ENCODE measurements around the gene DGKB.

The DGKB gene

GRCh38 chr7:14817829-14818614 is 84.5 kb downstream of the DGKB start:
- no peaks in the 10 kb centered on the region for H3K79me2 ChIP-seq (ENCODE audit: low read length)
- TF ChIP-seq, protein P1, sequence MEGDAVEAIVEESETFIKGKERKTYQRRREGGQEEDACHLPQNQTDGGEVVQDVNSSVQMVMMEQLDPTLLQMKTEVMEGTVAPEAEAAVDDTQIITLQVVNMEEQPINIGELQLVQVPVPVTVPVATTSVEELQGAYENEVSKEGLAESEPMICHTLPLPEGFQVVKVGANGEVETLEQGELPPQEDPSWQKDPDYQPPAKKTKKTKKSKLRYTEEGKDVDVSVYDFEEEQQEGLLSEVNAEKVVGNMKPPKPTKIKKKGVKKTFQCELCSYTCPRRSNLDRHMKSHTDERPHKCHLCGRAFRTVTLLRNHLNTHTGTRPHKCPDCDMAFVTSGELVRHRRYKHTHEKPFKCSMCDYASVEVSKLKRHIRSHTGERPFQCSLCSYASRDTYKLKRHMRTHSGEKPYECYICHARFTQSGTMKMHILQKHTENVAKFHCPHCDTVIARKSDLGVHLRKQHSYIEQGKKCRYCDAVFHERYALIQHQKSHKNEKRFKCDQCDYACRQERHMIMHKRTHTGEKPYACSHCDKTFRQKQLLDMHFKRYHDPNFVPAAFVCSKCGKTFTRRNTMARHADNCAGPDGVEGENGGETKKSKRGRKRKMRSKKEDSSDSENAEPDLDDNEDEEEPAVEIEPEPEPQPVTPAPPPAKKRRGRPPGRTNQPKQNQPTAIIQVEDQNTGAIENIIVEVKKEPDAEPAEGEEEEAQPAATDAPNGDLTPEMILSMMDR (IDR thresholded peaks at IDR 0.05; ENCODE audit: low read length): no peak
- TF ChIP-seq EZH2 (optimal IDR thresholded peaks at IDR 0.05; ENCODE audit: low read depth, low read length): no peak
- TF ChIP-seq EZH2phosphoT487 (IDR thresholded peaks at IDR 0.05; ENCODE audit: low read length): no peak
- no peaks in the 10 kb centered on the region for H4K20me1 ChIP-seq (ENCODE audit: insufficient read depth, low read length)
- H3K9me2 ChIP-seq (replicated peaks; ENCODE audit: insufficient read depth, low read length): no peaks in the 10 kb centered on the region
- no peak overlapping the region for H3K4me2 ChIP-seq (ENCODE audit: low read depth, low read length)
- H3K9me3 ChIP-seq (replicated peaks; ENCODE audit: insufficient read depth, low read length): no peaks in the 10 kb centered on the region
- no peaks in the 10 kb centered on the region for H3K36me3 ChIP-seq (replicated peaks; ENCODE audit: insufficient read depth, low read length)
- no peak overlapping the region for H2AFZ ChIP-seq (ENCODE audit: low read length)
- no peaks in the 10 kb centered on the region for H3K27me3 ChIP-seq (replicated peaks; ENCODE audit: insufficient read depth, low read length)
- no peaks in the 10 kb centered on the region for H3F3A ChIP-seq (ENCODE audit: insufficient read depth, low read length)
- H3K9ac ChIP-seq (ENCODE audit: low read length): no peak overlapping the region
- H3K4me1 ChIP-seq (ENCODE audit: low read length): no peaks in the 10 kb centered on the region
- no peak overlapping the region for H3K4me3 ChIP-seq (ENCODE audit: low read length)
- no peak overlapping the region for H3K27ac ChIP-seq (ENCODE audit: low read length)
- DNase-seq: no peak

DNA sequence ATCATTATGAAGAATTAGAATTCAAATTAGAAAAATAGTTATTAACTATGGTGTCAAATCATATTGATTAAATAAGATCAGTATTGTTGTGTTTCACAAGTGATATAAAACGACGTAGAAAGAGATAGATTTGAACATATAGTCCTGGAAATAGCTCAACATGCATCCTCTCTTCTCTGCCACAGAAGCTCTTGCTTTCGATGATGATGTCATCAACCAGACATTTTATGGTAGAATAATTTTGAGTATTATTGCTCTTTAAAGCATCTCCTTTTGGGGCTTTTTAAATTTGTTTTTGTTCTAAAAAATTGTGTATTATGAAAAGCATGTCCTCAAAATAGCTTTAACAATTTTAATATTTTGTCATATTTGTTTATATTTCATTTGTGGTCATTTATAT is 95.0 kb downstream of the DGKB start:
- TF ChIP-seq, protein P1 (IDR thresholded peaks at IDR 0.05; ENCODE audit: low read length): no peak
- TF ChIP-seq EZH2phosphoT487 (IDR thresholded peaks at IDR 0.05; ENCODE audit: low read length) (no peak), EZH2 (optimal IDR thresholded peaks at IDR 0.05; ENCODE audit: low read depth, low read length) (no peak)
- Histone ChIP-seq H3F3A (ENCODE audit: insufficient read depth, low read length) (no peaks in the 10 kb centered on the region), H3K27me3 (replicated peaks; ENCODE audit: insufficient read depth, low read length) (no peaks in the 10 kb centered on the region), H3K79me2 (ENCODE audit: low read length) (no peaks in the 10 kb centered on the region), H3K9me3 (replicated peaks; ENCODE audit: insufficient read depth, low read length) (no peaks in the 10 kb centered on the region), H4K20me1 (ENCODE audit: insufficient read depth, low read length) (no peaks in the 10 kb centered on the region), H2AFZ (ENCODE audit: low read length) (no peak overlapping the region), H3K9me2 (replicated peaks; ENCODE audit: insufficient read depth, low read length) (no peaks in the 10 kb centered on the region), H3K36me3 (replicated peaks; ENCODE audit: insufficient read depth, low read length) (no peaks in the 10 kb centered on the region), H3K4me2 (ENCODE audit: low read depth, low read length) (no peak overlapping the region), H3K4me1 (ENCODE audit: low read length) (no peaks in the 10 kb centered on the region), H3K27ac (ENCODE audit: low read length) (no peak overlapping the region), H3K4me3 (ENCODE audit: low read length) (no peak overlapping the region), H3K9ac (ENCODE audit: low read length) (no peak overlapping the region)
- no peak for DNase-seq

- no peaks in the 10 kb centered on the region for H3K36me3 ChIP-seq (replicated peaks; ENCODE audit: insufficient read depth, low read length)
- H3K4me1 ChIP-seq (ENCODE audit: low read length): no peaks in the 10 kb centered on the region
- no peak overlapping the region for H3K4me3 ChIP-seq (ENCODE audit: low read length)
- H3F3A ChIP-seq (ENCODE audit: insufficient read depth, low read length): no peaks in the 10 kb centered on the region
- no peaks in the 10 kb centered on the region for H3K9me3 ChIP-seq (replicated peaks; ENCODE audit: insufficient read depth, low read length)
- H2AFZ ChIP-seq (ENCODE audit: low read length): no peak overlapping the region
- H3K79me2 ChIP-seq (ENCODE audit: low read length): no peaks in the 10 kb centered on the region
- no peak overlapping the region for H3K9ac ChIP-seq (ENCODE audit: low read length)
- no peaks in the 10 kb centered on the region for H3K27me3 ChIP-seq (replicated peaks; ENCODE audit: insufficient read depth, low read length)
- no peak for DNase-seq
- TF ChIP-seq EZH2phosphoT487 (IDR thresholded peaks at IDR 0.05; ENCODE audit: low read length) (no peak), EZH2 (optimal IDR thresholded peaks at IDR 0.05; ENCODE audit: low read depth, low read length) (no peak)
- TF ChIP-seq, protein P1 (IDR thresholded peaks at IDR 0.05; ENCODE audit: low read length): no peak
- H3K27ac ChIP-seq (ENCODE audit: low read length): no peak overlapping the region
- no peaks in the 10 kb centered on the region for H3K9me2 ChIP-seq (replicated peaks; ENCODE audit: insufficient read depth, low read length)
- H3K4me2 ChIP-seq (ENCODE audit: low read depth, low read length): no peak overlapping the region
- H4K20me1 ChIP-seq (ENCODE audit: insufficient read depth, low read length): no peaks in the 10 kb centered on the region
Observed at GRCh38 chr7:14806891-14807290, 95.7 kb downstream of the DGKB start.

Data from MM.1S (cell line).